Endothelial cell of umbilical vein (primary cell): ENCODE measurements around the gene CD80. TPM values are rescaled to one million over a fixed set of nuclear protein-coding genes. Genes with fewer than 3 reads are reported as not detected.

ENCODE experiments used
- BruUV-seq: library from RNA; stranded (reverse); fragments of 400-500 nt; replicated peaks from 2 replicates; lab custom pipeline; 2021; lab: Mats Ljungman, UMichigan
- CTCF ChIA-PET: fragments of 300-600, 350-600 bp; sonication (Branson Sonifier 250); formaldehyde crosslinking; loops from one replicate; lab custom pipeline; 2021; ENCODE audit warnings: antibody characterized with exemption, inconsistent platforms; lab: Charles Lee
- POLR2A ChIA-PET: fragments of 300-600, 350-600 bp; sonication (Branson Sonifier 250); formaldehyde crosslinking; loops from one replicate; lab custom pipeline; 2021; ENCODE audit warnings: antibody characterized with exemption, inconsistent platforms; lab: Charles Lee
- DNase-seq: peaks from one replicate; pipeline ENCODE4 v3.0.0-alpha.2; 2011; ENCODE audit warnings: low read depth, low spot score
- FAIRE-seq: peaks from 2 replicates; lab custom pipeline; 2011; peaks lifted over from hg19 to GRCh38; lab: Jason Lieb, UNC
- H2AFZ ChIP-seq: 2 replicates; pipeline ENCODE4 v1.6.0; 2012; ENCODE audit warnings: low read depth, low read length, control low read depth, inconsistent platforms
- H3K27ac ChIP-seq: 2 replicates; pipeline ENCODE4 v1.5.1; 2011; ENCODE audit warnings: low read depth, mild to moderate bottlenecking, control low read depth, low read length, moderate library complexity; ENCODE audit not compliant: insufficient read depth
- H3K27me3 ChIP-seq, 2 experiments: 2 replicates each; pipeline versions ENCODE4 v1.6.0 to v1.6.1; 2011; ENCODE audit warnings: low read length in 2 of 2, mixed read lengths in 1 of 2; ENCODE audit not compliant: control insufficient read depth in 2 of 2, insufficient read depth in 2 of 2
- H3K36me3 ChIP-seq, 2 experiments: 2 replicates in 1 of 2; 3 replicates in 1 of 2; pipeline ENCODE4 v1.5.1; 2011; ENCODE audit warnings: low read length in 2 of 2, mild to moderate bottlenecking in 1 of 2, moderate library complexity in 1 of 2; ENCODE audit not compliant: control insufficient read depth in 2 of 2, insufficient read depth in 2 of 2; ENCODE audit errors: extremely low read depth in 1 of 2
- H3K4me1 ChIP-seq: 3 replicates; pipeline ENCODE4 v1.5.1; 2011; ENCODE audit warnings: mild to moderate bottlenecking, low read length; ENCODE audit not compliant: control insufficient read depth, insufficient read depth; ENCODE audit errors: extremely low read depth
- H3K4me2 ChIP-seq: 2 replicates; pipeline ENCODE4 v1.6.1; 2011; ENCODE audit warnings: low read length, control low read depth, mixed read lengths; ENCODE audit not compliant: insufficient read depth
- H3K4me3 ChIP-seq, 3 experiments: fragments of 200-600 bp in 1 of 3; sonication (generic), shearing (Covaris generic) in 1 of 3; replicated peaks in 1 of 3; 2 replicates each; pipeline ENCODE4 v1.5.1; 2011 to 2016; ENCODE audit warnings: control low read depth in 3 of 3, low read length in 3 of 3, mild to moderate bottlenecking in 2 of 3, inconsistent platforms in 1 of 3, low read depth in 1 of 3, moderate library complexity in 1 of 3; ENCODE audit not compliant: insufficient read depth in 1 of 3
- H3K79me2 ChIP-seq: 2 replicates; pipeline ENCODE4 v1.6.0; 2012; ENCODE audit warnings: low read length, inconsistent platforms; ENCODE audit not compliant: control insufficient read depth, insufficient read depth
- H3K9ac ChIP-seq: replicated peaks from 2 replicates; pipeline ENCODE3; 2011; ENCODE audit warnings: low read length, control low read depth; ENCODE audit not compliant: insufficient read depth; ENCODE audit errors: extremely low read depth
- H3K9me1 ChIP-seq: replicated peaks from 3 replicates; pipeline ENCODE4 v1.6.0; 2011; ENCODE audit warnings: mild to moderate bottlenecking, low read length; ENCODE audit not compliant: control insufficient read depth, insufficient read depth; ENCODE audit errors: extremely low read depth
- H3K9me3 ChIP-seq: replicated peaks from 2 replicates; pipeline ENCODE4 v1.5.1; 2012; ENCODE audit warnings: low read length, inconsistent platforms; ENCODE audit not compliant: control insufficient read depth, insufficient read depth
- H4K20me1 ChIP-seq: replicated peaks from 2 replicates; pipeline ENCODE3; 2011; ENCODE audit warnings: mild to moderate bottlenecking, low read length; ENCODE audit not compliant: control insufficient read depth, insufficient read depth; ENCODE audit errors: extremely low read depth
- EZH2 ChIP-seq: IDR thresholded peaks from 2 replicates; pipeline ENCODE4 v1.6.1; 2012; ENCODE audit warnings: borderline replicate concordance, low read depth, mild to moderate bottlenecking, moderate library complexity, low read length, inconsistent platforms; ENCODE audit not compliant: severe bottlenecking
- FOS ChIP-seq: IDR thresholded peaks from 2 replicates; pipeline ENCODE4 v1.6.1; 2011; ENCODE audit warnings: mild to moderate bottlenecking, low read length, moderate library complexity, borderline replicate concordance; ENCODE audit not compliant: insufficient read depth
- GATA2 ChIP-seq: IDR thresholded peaks from 2 replicates; pipeline ENCODE4 v1.7.0; 2011; ENCODE audit warnings: low read depth, mild to moderate bottlenecking, moderate library complexity, mixed read lengths, low read length; ENCODE audit not compliant: insufficient read length, insufficient read depth
- MYC ChIP-seq: IDR thresholded peaks from one replicate; pipeline ENCODE4 v1.6.1; 2011; ENCODE audit warnings: mild to moderate bottlenecking, low read depth, low read length
- POLR2A ChIP-seq: IDR thresholded peaks from 2 replicates; pipeline ENCODE4 v1.6.1; 2012; ENCODE audit warnings: low read depth, mild to moderate bottlenecking, control low read depth, low read length
- POLR2AphosphoS5 ChIP-seq: IDR thresholded peaks from 2 replicates; pipeline ENCODE4 v1.6.1; 2012; ENCODE audit warnings: low read depth, mild to moderate bottlenecking, control low read depth, low read length, moderate library complexity; ENCODE audit not compliant: insufficient read depth
- dilution Hi-C: fragments of 300-500 bp; cut with MboI; formaldehyde crosslinking; loops from one replicate; pipeline ENCODE4 v1.15.0; 2019; ENCODE audit warnings: low sequenced_read_pairs; ENCODE audit not compliant: extremely low pct_ligation_motif_present
- intact Hi-C: fragments of 100-400 bp; cut with micrococcal nuclease; formaldehyde crosslinking; loops from one replicate; pipeline ENCODE4 v1.10.0; 2022
- polyA plus RNA-seq, 4 experiments: library from polyadenylated mRNA; depleted of rRNA in 3 of 4; stranded (reverse) in 3 of 4; unstranded in 1 of 4; fragments of >200 nt; gene quantifications; 2 replicates each; pipeline versions ENCODE4 v1.2.1 to v1.2.3, GENCODE V29; 2011 to 2012; ENCODE audit warnings: missing spikeins in 1 of 4
- total RNA-seq: library from RNA; stranded (reverse); gene quantifications from 2 replicates; pipeline ENCODE4 v1.2.3, GENCODE V29; 2021
- TF ChIP-seq, protein P1 (sequence below), 2 donors: IDR thresholded peaks; 1 replicate in 1 of 2; 2 replicates in 1 of 2; pipeline ENCODE4 v1.5.1; 2011; ENCODE audit warnings: low read length in 2 of 2, mild to moderate bottlenecking in 2 of 2, moderate library complexity in 2 of 2, control low read depth in 1 of 2, inconsistent platforms in 1 of 2, low read depth in 1 of 2; ENCODE audit not compliant: insufficient read depth in 1 of 2; ENCODE audit errors: extremely low read depth in 1 of 2

Gene CD80
- total and polyA plus RNA-seq, 2 donors (not counting 3 experiments of a cell fraction or from before 2014, with no cell fraction given): not detected

DNA sequence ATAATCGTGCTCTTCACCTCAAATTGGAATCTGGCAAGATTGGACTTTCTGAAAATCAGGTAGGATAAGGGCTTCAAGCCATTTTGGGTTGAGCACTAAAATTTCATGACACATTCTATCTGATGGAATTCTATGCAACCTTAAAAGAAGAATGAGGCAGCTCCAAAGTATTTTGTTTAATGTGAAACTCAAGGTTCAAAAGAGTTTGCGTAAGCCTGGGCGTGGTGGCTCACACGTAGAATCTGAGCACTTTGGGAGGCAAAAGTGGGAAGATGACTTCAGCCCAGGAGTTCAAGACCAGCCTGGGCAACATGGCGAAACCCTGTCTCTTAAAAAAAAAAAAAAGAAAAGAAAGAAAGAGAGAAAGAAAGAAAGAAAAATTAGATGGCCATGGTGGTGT, 34.7 kb upstream of the CD80 start:
- Histone ChIP-seq H3K79me2 (no peaks in the 10 kb centered on the region), H3K27ac (no peak overlapping the region), H3K27me3 (no peaks in the 10 kb centered on the region), H3K9me1 (no peaks in the 10 kb centered on the region), H3K36me3 (no peaks in the 10 kb centered on the region), H3K9ac (no peak overlapping the region), H3K9me3 (no peaks in the 10 kb centered on the region), H3K4me2 (no peak overlapping the region), H2AFZ (no peak overlapping the region), H3K4me1 (peaks cover 12% of the 10 kb centered on the region), H3K4me3 (no peak overlapping the region), H4K20me1 (no peaks in the 10 kb centered on the region)
- dilution Hi-C loops: no loop called here
- intact Hi-C loops: no loop called here
- POLR2A ChIA-PET: no interaction called here
- DNase-seq (no peak), FAIRE-seq (no peak)
- no TSS peak for BruUV-seq
- CTCF ChIA-PET: interaction anchor here (0.7 to 0.8 kb wide), 2 partner anchors 14 to 80 kb away, joined by 3 read pairs; no protein-coding TSS in a partner anchor
- TF ChIP-seq, protein P1, sequence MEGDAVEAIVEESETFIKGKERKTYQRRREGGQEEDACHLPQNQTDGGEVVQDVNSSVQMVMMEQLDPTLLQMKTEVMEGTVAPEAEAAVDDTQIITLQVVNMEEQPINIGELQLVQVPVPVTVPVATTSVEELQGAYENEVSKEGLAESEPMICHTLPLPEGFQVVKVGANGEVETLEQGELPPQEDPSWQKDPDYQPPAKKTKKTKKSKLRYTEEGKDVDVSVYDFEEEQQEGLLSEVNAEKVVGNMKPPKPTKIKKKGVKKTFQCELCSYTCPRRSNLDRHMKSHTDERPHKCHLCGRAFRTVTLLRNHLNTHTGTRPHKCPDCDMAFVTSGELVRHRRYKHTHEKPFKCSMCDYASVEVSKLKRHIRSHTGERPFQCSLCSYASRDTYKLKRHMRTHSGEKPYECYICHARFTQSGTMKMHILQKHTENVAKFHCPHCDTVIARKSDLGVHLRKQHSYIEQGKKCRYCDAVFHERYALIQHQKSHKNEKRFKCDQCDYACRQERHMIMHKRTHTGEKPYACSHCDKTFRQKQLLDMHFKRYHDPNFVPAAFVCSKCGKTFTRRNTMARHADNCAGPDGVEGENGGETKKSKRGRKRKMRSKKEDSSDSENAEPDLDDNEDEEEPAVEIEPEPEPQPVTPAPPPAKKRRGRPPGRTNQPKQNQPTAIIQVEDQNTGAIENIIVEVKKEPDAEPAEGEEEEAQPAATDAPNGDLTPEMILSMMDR (IDR thresholded peaks at IDR 0.05; ENCODE audit: extremely low read depth in 1 of 2, insufficient read depth in 1 of 2, low read depth in 1 of 2, low read length in 2 of 2): no peak
- no peak for TF ChIP-seq FOS
- TF ChIP-seq POLR2A: no peak
- no peak for TF ChIP-seq MYC
- no peak for TF ChIP-seq GATA2
- TF ChIP-seq POLR2AphosphoS5: no peak
- no peak for TF ChIP-seq EZH2
